SU-DHL-6 (cell line): ENCODE data around the gene TFAP2D.

ENCODE experiments used
- H2AFZ ChIP-seq: fragments of 200-600 bp; sonication (generic); 2 replicates; pipeline ENCODE4 v1.6.1; 2014; ENCODE audit warnings: low read depth, mild to moderate bottlenecking, moderate library complexity, mixed read lengths, antibody characterized with exemption, low read length; ENCODE audit not compliant: severe bottlenecking
- H3F3A ChIP-seq: fragments of 200-600 bp; shearing (Covaris generic); 2 replicates; pipeline ENCODE4 v1.6.0; 2016; ENCODE audit warnings: antibody characterized with exemption, mild to moderate bottlenecking; ENCODE audit not compliant: insufficient read depth
- H3K27ac ChIP-seq: fragments of 200-600 bp; sonication (generic); 2 replicates; pipeline ENCODE4 v1.5.1; 2016; ENCODE audit warnings: low read depth, mild to moderate bottlenecking, low read length, moderate library complexity, mixed read lengths
- H3K27me3 ChIP-seq: fragments of 200-600 bp; sonication (generic), shearing (Covaris generic); 2 replicates; pipeline ENCODE4 v1.6.0; 2014; ENCODE audit warnings: mild to moderate bottlenecking, low read length
- H3K36me3 ChIP-seq: fragments of 200-600 bp; sonication (generic); 2 replicates; pipeline ENCODE4 v1.6.1; 2014; ENCODE audit warnings: mild to moderate bottlenecking, low read length, mixed read lengths
- H3K4me2 ChIP-seq: fragments of 300-600, 200-600 bp; shearing (Covaris generic), sonication (generic); 2 replicates; pipeline ENCODE4 v1.6.0; 2014; ENCODE audit warnings: low read length, low read depth, mild to moderate bottlenecking; ENCODE audit not compliant: poor library complexity, severe bottlenecking
- H3K4me3 ChIP-seq: fragments of 200-600 bp; sonication (generic); 2 replicates; pipeline ENCODE4 v1.5.1; 2014; ENCODE audit warnings: antibody characterized with exemption, low read length, mild to moderate bottlenecking, mixed read lengths; ENCODE audit not compliant: insufficient read depth, poor library complexity, severe bottlenecking
- H3K79me2 ChIP-seq: fragments of 200-600 bp; sonication (generic); 2 replicates; pipeline ENCODE4 v1.6.1; 2014; ENCODE audit warnings: mild to moderate bottlenecking, low read length, moderate library complexity; ENCODE audit not compliant: insufficient read depth
- H3K9ac ChIP-seq: fragments of 200-600 bp; sonication (generic); 2 replicates; pipeline ENCODE4 v1.7.0; 2014; ENCODE audit warnings: mild to moderate bottlenecking, low read length
- H3K9me2 ChIP-seq: fragments of 200-600 bp; sonication (generic); replicated peaks from 2 replicates; pipeline ENCODE4 v1.6.1; 2014; ENCODE audit warnings: low read length; ENCODE audit not compliant: insufficient read depth
- H3K9me3 ChIP-seq: fragments of 200-600 bp; sonication (generic); 2 replicates; pipeline ENCODE4 v1.6.1; 2014; ENCODE audit warnings: low read length, mixed read lengths; ENCODE audit not compliant: insufficient read depth
- H4K20me1 ChIP-seq: fragments of 200-600 bp; sonication (generic); 2 replicates; pipeline ENCODE4 v1.6.1; 2014; ENCODE audit warnings: low read depth, mild to moderate bottlenecking, antibody characterized with exemption, low read length, moderate library complexity, mixed read lengths
- EZH2phosphoT487 ChIP-seq: fragments of 200-600 bp; sonication (generic), shearing (Covaris generic); conservative IDR thresholded peaks from 2 replicates; pipeline ENCODE4 v1.6.1; 2018; ENCODE audit warnings: mild to moderate bottlenecking, antibody characterized with exemption, low read length, moderate library complexity, mixed read lengths
- TF ChIP-seq, protein P1 (sequence below): fragments of 200-600 bp; sonication (generic); IDR thresholded peaks from one replicate; pipeline ENCODE4 v1.5.1; 2017; ENCODE audit warnings: antibody characterized with exemption, mild to moderate bottlenecking, low read length, moderate library complexity; ENCODE audit not compliant: insufficient read depth, poor library complexity, severe bottlenecking

The TFAP2D gene

GRCh38 chr6:50742161-50742560 is 28.8 kb downstream of the TFAP2D start:
- Histone ChIP-seq H4K20me1 (no peaks in the 10 kb centered on the region), H3K9me2 (peaks cover 5% of the 10 kb centered on the region; the same call in 1 of the 2 replicates), H3K4me2 (no peak overlapping the region), H3F3A (no peaks in the 10 kb centered on the region), H3K4me3 (no peak overlapping the region), H3K27me3 (no peaks in the 10 kb centered on the region), H3K27ac (no peak overlapping the region), H3K9me3 (no peaks in the 10 kb centered on the region), H2AFZ (no peak overlapping the region), H3K9ac (no peak overlapping the region), H3K79me2 (no peaks in the 10 kb centered on the region), H3K36me3 (no peaks in the 10 kb centered on the region)
- TF ChIP-seq, protein P1, sequence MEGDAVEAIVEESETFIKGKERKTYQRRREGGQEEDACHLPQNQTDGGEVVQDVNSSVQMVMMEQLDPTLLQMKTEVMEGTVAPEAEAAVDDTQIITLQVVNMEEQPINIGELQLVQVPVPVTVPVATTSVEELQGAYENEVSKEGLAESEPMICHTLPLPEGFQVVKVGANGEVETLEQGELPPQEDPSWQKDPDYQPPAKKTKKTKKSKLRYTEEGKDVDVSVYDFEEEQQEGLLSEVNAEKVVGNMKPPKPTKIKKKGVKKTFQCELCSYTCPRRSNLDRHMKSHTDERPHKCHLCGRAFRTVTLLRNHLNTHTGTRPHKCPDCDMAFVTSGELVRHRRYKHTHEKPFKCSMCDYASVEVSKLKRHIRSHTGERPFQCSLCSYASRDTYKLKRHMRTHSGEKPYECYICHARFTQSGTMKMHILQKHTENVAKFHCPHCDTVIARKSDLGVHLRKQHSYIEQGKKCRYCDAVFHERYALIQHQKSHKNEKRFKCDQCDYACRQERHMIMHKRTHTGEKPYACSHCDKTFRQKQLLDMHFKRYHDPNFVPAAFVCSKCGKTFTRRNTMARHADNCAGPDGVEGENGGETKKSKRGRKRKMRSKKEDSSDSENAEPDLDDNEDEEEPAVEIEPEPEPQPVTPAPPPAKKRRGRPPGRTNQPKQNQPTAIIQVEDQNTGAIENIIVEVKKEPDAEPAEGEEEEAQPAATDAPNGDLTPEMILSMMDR: no peak
- TF ChIP-seq EZH2phosphoT487: no peak

- no peaks in the 10 kb centered on the region for H3K9me3 ChIP-seq
- no peaks in the 10 kb centered on the region for H3K27me3 ChIP-seq
- H3K4me2 ChIP-seq: no peak overlapping the region
- H3K36me3 ChIP-seq: no peaks in the 10 kb centered on the region
- H3K9me2 ChIP-seq: no peaks in the 10 kb centered on the region
- no peak for TF ChIP-seq EZH2phosphoT487
- TF ChIP-seq, protein P1: no peak
- H3K9ac ChIP-seq: no peak overlapping the region
- H4K20me1 ChIP-seq: no peaks in the 10 kb centered on the region; the same call in 1 of the 2 replicates
- no peak overlapping the region for H3K27ac ChIP-seq
- no peaks in the 10 kb centered on the region for H3F3A ChIP-seq
- no peaks in the 10 kb centered on the region for H3K79me2 ChIP-seq
- H3K4me3 ChIP-seq: no peak overlapping the region
- no peak overlapping the region for H2AFZ ChIP-seq
Observed at GRCh38 chr6:50744976-50745375, 31.6 kb downstream of the TFAP2D start.

GRCh38 chr6:50762798-50763197 is 49.5 kb downstream of the TFAP2D start:
- TF ChIP-seq, protein P1: no peak
- TF ChIP-seq EZH2phosphoT487: no peak
- Histone ChIP-seq H3K27me3 (no peaks in the 10 kb centered on the region), H3K79me2 (no peaks in the 10 kb centered on the region), H3K9ac (no peak overlapping the region), H3K4me3 (no peak overlapping the region), H3K4me2 (no peak overlapping the region), H3K36me3 (no peaks in the 10 kb centered on the region), H3F3A (no peaks in the 10 kb centered on the region), H3K9me2 (0 out of 2 replicates have a peak, but pooled peaks cover 4% of the 10 kb centered on the region), H4K20me1 (no peaks in the 10 kb centered on the region), H2AFZ (no peak overlapping the region), H3K9me3 (0 out of 2 replicates have a peak, but pooled peaks cover 11% of the 10 kb centered on the region), H3K27ac (no peak overlapping the region)
